GM12878 (cell line): ENCODE data around the gene MSTN.

Source experiments
- CEBPB ChIP-seq, 2 experiments: fragments of 150-350 bp in 1 of 2; IDR thresholded peaks; 2 replicates each; pipeline ENCODE4 v1.6.1; 2012 to 2014; ENCODE audit warnings: low read depth in 2 of 2, low read length in 2 of 2, borderline replicate concordance in 1 of 2, inconsistent platforms in 1 of 2
- CREB1 ChIP-seq: IDR thresholded peaks from 2 replicates; pipeline ENCODE4 v1.6.1; 2012; ENCODE audit warnings: low read depth, mild to moderate bottlenecking, inconsistent platforms
- CTCF ChIP-seq, 3 experiments: IDR thresholded peaks in 2 of 3; conservative IDR thresholded peaks in 1 of 3; 2 replicates each; pipeline ENCODE4 v1.5.1; 2011; ENCODE audit warnings: low read depth in 3 of 3, low read length in 3 of 3, mild to moderate bottlenecking in 3 of 3, control low read depth in 2 of 3, moderate library complexity in 2 of 3, inconsistent platforms in 1 of 3, mixed read lengths in 1 of 3; ENCODE audit not compliant: control insufficient read depth in 2 of 3, insufficient read depth in 1 of 3; ENCODE audit errors: extremely low read depth in 1 of 3
- GABPA ChIP-seq: IDR thresholded peaks from 2 replicates; pipeline ENCODE4 v1.6.1; 2014; ENCODE audit warnings: antibody characterized with exemption, low read depth, mild to moderate bottlenecking, inconsistent platforms
- KLF5 ChIP-seq: fragments of 450-650 bp; IDR thresholded peaks from 2 replicates; pipeline ENCODE4 v1.6.1; 2014; ENCODE audit warnings: mild to moderate bottlenecking; ENCODE audit not compliant: partially characterized antibody
- MAX ChIP-seq: IDR thresholded peaks from 2 replicates; pipeline ENCODE4 v1.6.1; 2012; ENCODE audit warnings: low read depth, low read length, improper control_type of control experiment
- POLR2A ChIP-seq: IDR thresholded peaks from 2 replicates; pipeline ENCODE4 v1.6.1; 2011; ENCODE audit warnings: low read depth, mild to moderate bottlenecking, low read length
- RAD51 ChIP-seq: fragments of 450-650 bp; IDR thresholded peaks from 2 replicates; pipeline ENCODE4 v1.6.1; 2016; ENCODE audit warnings: moderate library complexity, mild to moderate bottlenecking, inconsistent platforms
- REST ChIP-seq: IDR thresholded peaks from 2 replicates; pipeline ENCODE4 v1.6.1; 2012; ENCODE audit warnings: mild to moderate bottlenecking, low read depth, low read length
- SKIL ChIP-seq: fragments of 450-650 bp; IDR thresholded peaks from 2 replicates; pipeline ENCODE4 v1.6.1; 2017; ENCODE audit warnings: mild to moderate bottlenecking, low read depth, inconsistent platforms; ENCODE audit not compliant: poor library complexity, severe bottlenecking
- ZNF274 ChIP-seq: IDR thresholded peaks from one replicate; pipeline ENCODE4 v1.8.0; 2011; ENCODE audit not compliant: insufficient read length, insufficient read depth

- TF ChIP-seq GABPA (no peak), CTCF (IDR thresholded peaks at IDR 0.05 in 2 of 3, conservative IDR thresholded peaks at IDR 0.05 in 1 of 3; ENCODE audit: control insufficient read depth in 2 of 3, extremely low read depth in 1 of 3, insufficient read depth in 1 of 3, low read depth in 3 of 3, low read length in 3 of 3) (no peak), CEBPB (IDR thresholded peaks at IDR 0.05; ENCODE audit: borderline replicate concordance in 1 of 2, low read depth in 2 of 2, low read length in 2 of 2) (no peak), RAD51 (no peak), POLR2A (no peak), CREB1 (no peak), SKIL (no peak), ZNF274 (no peak), MAX (no peak), REST (no peak), KLF5 (no peak)
These were observed 48.2 kb upstream of the MSTN start for GRCh38 chr2:190110699-190111098.
